AG04450 (cell line): ENCODE results near the gene NOTCH3. TPM values are rescaled to one million over a fixed set of nuclear protein-coding genes. Genes with fewer than 3 reads are reported as not detected.

Experiments used
- CTCF ChIA-PET: fragments of 300-600, 350-600 bp; formaldehyde crosslinking; extraction: SDS; loops from one replicate; lab custom pipeline; 2022; ENCODE audit warnings: antibody characterized with exemption, inconsistent platforms; lab: Charles Lee
- POLR2A ChIA-PET: fragments of 350-600 bp; formaldehyde crosslinking; extraction: SDS; loops from one replicate; lab custom pipeline; 2021; ENCODE audit warnings: antibody characterized with exemption, inconsistent platforms; lab: Yijun Ruan, JAX
- DNase-seq: peaks from one replicate; pipeline ENCODE4 v3.0.0-alpha.2; 2011; ENCODE audit warnings: low read depth, low spot score
- H3K27ac ChIP-seq: one replicate; pipeline ENCODE4 v1.5.1; 2012; ENCODE audit warnings: low read depth, low read length, control low read depth
- H3K27me3 ChIP-seq: one replicate; pipeline ENCODE4 v1.6.0; 2012; ENCODE audit warnings: low read length; ENCODE audit not compliant: control insufficient read depth, insufficient read depth
- H3K4me3 ChIP-seq: 2 replicates; pipeline ENCODE4 v1.5.1; 2011; ENCODE audit warnings: mild to moderate bottlenecking, low read depth, low read length, control low read depth
- H3K9me3 ChIP-seq: 2 replicates; pipeline ENCODE4 v1.5.1; 2012; ENCODE audit warnings: low read length; ENCODE audit not compliant: control insufficient read depth, insufficient read depth
- polyA plus RNA-seq: library from polyadenylated mRNA; depleted of rRNA; stranded (reverse); fragments of >200 nt; gene quantifications from 2 replicates; pipeline ENCODE4 v1.2.3, GENCODE V29; 2011
- TF ChIP-seq, protein P1 (sequence below): IDR thresholded peaks from 2 replicates; pipeline ENCODE4 v1.5.1; 2011; ENCODE audit warnings: low read depth, low read length, control low read depth, inconsistent platforms

NOTCH3 gene
- polyA plus RNA-seq, 1 experiment: 8.8 TPM

DNA sequence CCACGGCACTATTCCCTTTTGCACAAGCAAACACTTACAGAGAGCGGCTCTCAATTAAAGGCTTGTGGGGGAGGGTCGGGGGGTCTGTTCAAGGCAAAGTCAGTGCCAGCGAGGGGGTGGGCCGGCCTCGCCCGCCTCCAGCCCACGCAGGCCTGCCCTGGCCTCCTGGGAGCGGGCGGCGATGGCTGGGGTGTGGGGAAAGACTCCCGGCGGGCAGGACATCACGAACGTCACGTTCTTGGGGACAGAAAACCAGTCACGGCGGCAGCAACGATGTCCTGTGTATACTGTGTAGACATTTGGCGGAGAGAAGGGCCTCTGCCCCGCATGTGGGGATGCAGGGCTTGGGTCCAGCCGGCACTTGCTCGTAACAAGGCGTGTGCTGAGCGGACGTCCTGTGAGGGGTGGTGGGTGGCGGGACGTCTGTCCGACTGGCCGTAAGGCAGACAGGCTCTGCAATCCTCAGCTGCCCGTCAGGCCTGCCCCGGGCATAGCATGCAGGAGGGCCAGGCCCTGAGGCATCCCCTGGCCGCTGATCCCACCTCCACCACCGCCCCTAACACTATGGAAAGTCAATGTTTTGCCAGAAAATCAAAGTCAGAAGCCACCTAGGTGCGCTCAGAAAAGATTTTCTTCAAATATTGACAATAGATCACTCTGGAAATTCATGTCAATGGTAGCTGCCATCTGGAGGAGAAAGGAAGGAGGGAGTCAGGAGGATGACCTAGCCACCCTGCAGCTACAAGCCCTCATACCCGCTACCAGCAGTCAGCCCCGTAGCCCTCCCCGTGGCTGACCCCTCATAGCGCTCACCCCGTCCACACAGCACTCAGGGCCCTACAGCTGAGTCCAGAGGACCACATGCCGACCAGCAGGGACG is 37.2 kb upstream of the NOTCH3 start:
- H3K4me3 ChIP-seq: no peak overlapping the region
- no peak overlapping the region for H3K27ac ChIP-seq
- ChIA-PET POLR2A (interaction anchor here (1.1 kb wide), 1 partner anchor 14 kb away, joined by 3 read pairs; no protein-coding TSS in a partner anchor), CTCF (interaction anchor here (0.8 kb wide), 1 partner anchor 70 kb away, joined by 4 read pairs; no protein-coding TSS in a partner anchor)
- H3K27me3 ChIP-seq: no peaks in the 10 kb centered on the region
- TF ChIP-seq, protein P1, sequence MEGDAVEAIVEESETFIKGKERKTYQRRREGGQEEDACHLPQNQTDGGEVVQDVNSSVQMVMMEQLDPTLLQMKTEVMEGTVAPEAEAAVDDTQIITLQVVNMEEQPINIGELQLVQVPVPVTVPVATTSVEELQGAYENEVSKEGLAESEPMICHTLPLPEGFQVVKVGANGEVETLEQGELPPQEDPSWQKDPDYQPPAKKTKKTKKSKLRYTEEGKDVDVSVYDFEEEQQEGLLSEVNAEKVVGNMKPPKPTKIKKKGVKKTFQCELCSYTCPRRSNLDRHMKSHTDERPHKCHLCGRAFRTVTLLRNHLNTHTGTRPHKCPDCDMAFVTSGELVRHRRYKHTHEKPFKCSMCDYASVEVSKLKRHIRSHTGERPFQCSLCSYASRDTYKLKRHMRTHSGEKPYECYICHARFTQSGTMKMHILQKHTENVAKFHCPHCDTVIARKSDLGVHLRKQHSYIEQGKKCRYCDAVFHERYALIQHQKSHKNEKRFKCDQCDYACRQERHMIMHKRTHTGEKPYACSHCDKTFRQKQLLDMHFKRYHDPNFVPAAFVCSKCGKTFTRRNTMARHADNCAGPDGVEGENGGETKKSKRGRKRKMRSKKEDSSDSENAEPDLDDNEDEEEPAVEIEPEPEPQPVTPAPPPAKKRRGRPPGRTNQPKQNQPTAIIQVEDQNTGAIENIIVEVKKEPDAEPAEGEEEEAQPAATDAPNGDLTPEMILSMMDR: no peak
- no peak for DNase-seq
- peaks cover 6% of the 10 kb centered on the region; the same call in 1 of the 2 replicates for H3K9me3 ChIP-seq

DNA sequence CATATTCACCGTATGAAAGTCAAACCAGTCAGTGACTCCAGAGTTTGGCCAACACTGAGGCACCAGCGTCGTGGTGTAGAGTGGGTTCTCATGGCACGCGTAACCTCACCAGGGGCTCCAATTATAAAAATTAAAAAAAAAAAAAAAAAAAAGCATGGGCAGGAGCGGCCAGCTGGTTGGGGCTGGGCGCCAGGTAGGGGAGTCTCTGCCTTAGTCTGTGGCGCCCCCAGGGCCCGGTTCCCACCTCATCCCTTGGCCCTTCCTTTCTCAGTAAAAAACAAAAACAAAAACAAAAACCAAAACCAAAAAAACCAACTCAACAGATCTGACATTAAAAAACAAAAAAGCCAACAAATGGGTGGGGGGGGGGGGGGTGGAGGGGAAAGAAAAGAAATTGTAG is 36.1 kb upstream of the NOTCH3 start:
- POLR2A ChIA-PET: interaction anchor here (0.7 kb wide), 1 partner anchor 15 kb away, joined by 11 read pairs; no protein-coding TSS in a partner anchor
- Histone ChIP-seq H3K27ac (no peak overlapping the region), H3K9me3 (peaks cover 6% of the 10 kb centered on the region; the same call in 1 of the 2 replicates), H3K4me3 (no peak overlapping the region), H3K27me3 (no peaks in the 10 kb centered on the region)
- TF ChIP-seq, protein P1: no peak
- no peak for DNase-seq
- CTCF ChIA-PET: interaction anchor here (0.8 kb wide), 1 partner anchor 69 kb away, joined by 4 read pairs; no protein-coding TSS in a partner anchor

DNA sequence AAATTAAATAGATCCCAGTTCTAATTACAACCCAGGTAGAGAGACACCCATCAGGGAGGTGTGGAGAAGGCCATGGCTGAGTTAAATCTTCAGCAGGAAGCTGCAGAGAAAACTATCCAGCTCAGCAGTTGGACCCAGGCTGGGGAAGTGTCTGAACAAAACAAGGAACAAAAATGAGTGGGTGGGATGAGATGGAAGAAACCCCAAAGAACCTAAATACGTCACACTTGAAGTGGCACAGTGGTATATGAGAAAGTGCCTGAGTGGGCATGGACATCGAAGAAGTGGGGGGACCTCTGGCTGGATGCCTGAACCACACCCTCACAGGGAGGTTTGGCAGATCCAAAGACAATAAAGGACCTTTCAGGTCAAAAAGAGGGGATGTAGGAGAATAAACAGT is 35.0 kb upstream of the NOTCH3 start:
- Histone ChIP-seq H3K9me3 (peaks cover 6% of the 10 kb centered on the region; the same call in 1 of the 2 replicates), H3K4me3 (no peak overlapping the region), H3K27me3 (no peaks in the 10 kb centered on the region), H3K27ac (no peak overlapping the region)
- no peak for DNase-seq
- TF ChIP-seq, protein P1: no peak
- ChIA-PET POLR2A (no interaction called here), CTCF (no interaction called here)

DNA sequence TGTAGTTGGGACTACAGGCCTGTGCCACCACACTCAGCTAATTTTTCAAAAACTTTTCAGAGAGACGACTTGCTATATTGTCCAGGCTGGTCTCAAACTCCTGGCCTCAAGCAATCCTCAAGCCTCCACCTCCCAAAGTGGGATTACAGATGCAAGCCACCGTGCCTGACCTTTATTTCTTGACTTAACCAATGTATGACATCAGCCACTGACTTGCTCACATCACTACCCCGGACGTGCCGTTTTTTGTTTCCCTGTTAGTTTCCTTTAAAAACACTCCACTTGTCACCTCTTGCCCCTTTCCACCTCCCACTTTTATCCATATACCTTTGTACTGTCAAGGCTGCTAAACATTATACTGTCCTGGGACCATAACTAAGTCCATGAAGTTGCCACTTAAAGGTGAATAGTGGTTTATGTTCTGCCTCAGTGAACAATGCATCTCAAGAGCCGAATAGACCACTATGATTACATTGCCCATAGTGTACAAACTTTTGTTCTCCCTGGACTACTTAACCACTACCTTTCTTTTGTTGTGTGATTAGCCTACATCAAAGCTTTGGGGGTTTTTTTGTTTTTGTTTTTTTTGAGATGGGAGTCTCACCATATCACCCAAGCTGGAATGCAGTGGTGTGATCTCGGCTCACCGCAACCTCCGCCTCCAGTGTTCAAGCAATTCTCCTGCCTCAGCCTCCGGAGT is 33.8 kb upstream of the NOTCH3 start:
- POLR2A ChIA-PET: no interaction called here
- CTCF ChIA-PET: no interaction called here
- no peaks in the 10 kb centered on the region for H3K27me3 ChIP-seq
- TF ChIP-seq, protein P1: no peak
- no peak for DNase-seq
- peaks cover 6% of the 10 kb centered on the region; the same call in 1 of the 2 replicates for H3K9me3 ChIP-seq
- H3K4me3 ChIP-seq: no peak overlapping the region
- H3K27ac ChIP-seq: no peak overlapping the region
